ENCODE measurements around the gene LIPK.
"Not testable (repeated sequence)": the region's sequence is repeated elsewhere in the genome, so short reads cannot be mapped to it uniquely, and the experiment has no call there.

LIPK gene, protein sequence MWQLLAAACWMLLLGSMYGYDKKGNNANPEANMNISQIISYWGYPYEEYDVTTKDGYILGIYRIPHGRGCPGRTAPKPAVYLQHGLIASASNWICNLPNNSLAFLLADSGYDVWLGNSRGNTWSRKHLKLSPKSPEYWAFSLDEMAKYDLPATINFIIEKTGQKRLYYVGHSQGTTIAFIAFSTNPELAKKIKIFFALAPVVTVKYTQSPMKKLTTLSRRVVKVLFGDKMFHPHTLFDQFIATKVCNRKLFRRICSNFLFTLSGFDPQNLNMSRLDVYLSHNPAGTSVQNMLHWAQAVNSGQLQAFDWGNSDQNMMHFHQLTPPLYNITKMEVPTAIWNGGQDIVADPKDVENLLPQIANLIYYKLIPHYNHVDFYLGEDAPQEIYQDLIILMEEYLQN

DNA sequence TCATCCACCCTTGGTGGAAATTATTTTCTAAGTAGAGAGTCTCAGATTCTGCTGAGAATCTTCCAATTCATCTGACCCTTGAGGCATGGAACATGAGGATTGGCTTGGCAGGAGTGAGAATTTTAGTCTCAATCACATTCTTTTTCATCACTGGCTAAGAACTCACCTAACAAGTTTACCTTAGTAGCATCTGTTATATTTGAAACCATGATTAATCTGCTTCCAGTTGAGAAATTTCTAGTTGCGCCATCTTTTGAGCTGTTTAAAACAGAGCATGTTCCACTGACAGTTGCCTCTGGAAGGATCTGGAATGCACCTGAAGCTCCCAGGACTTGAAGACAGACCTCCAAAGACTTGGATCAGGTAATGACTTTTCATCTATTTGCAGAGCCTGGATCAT lies at the start of gene LIPK:
Gene LIPK, plus strand, starts transcription at position 292 of the 400 bp plus-strand sequence. CDS start 18,295 bp downstream, outside the sequence.
- no peak for DNase-seq (ENCODE audit: low spot score)
- TF ChIP-seq, protein P1, sequence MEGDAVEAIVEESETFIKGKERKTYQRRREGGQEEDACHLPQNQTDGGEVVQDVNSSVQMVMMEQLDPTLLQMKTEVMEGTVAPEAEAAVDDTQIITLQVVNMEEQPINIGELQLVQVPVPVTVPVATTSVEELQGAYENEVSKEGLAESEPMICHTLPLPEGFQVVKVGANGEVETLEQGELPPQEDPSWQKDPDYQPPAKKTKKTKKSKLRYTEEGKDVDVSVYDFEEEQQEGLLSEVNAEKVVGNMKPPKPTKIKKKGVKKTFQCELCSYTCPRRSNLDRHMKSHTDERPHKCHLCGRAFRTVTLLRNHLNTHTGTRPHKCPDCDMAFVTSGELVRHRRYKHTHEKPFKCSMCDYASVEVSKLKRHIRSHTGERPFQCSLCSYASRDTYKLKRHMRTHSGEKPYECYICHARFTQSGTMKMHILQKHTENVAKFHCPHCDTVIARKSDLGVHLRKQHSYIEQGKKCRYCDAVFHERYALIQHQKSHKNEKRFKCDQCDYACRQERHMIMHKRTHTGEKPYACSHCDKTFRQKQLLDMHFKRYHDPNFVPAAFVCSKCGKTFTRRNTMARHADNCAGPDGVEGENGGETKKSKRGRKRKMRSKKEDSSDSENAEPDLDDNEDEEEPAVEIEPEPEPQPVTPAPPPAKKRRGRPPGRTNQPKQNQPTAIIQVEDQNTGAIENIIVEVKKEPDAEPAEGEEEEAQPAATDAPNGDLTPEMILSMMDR (IDR thresholded peaks at IDR 0.05; ENCODE audit: extremely low read depth, missing control alignments), result no peak

DNA sequence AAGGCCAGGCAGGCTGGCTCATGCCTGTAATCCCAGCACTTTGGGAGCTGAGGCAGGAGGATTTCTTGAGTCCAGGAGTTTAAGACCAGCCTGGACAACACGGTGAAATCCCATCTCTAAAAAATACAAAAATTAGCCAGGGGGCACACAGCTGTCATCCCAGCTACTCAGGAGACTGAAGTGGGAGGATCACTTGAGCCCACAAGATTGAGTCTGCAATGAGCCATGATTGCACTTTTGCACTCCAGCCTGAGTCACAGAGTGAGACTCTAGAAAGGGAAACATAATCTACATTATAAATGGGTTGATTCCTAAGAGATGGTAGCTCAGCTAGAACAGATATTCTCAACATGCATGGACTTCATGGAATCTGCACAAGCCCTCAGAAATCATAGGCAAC lies 48.1 kb upstream of the LIPK start:
- TF ChIP-seq, protein P1 (IDR thresholded peaks at IDR 0.05; ENCODE audit: extremely low read depth, missing control alignments), result no peak
- no peak for DNase-seq (ENCODE audit: low spot score)

DNA sequence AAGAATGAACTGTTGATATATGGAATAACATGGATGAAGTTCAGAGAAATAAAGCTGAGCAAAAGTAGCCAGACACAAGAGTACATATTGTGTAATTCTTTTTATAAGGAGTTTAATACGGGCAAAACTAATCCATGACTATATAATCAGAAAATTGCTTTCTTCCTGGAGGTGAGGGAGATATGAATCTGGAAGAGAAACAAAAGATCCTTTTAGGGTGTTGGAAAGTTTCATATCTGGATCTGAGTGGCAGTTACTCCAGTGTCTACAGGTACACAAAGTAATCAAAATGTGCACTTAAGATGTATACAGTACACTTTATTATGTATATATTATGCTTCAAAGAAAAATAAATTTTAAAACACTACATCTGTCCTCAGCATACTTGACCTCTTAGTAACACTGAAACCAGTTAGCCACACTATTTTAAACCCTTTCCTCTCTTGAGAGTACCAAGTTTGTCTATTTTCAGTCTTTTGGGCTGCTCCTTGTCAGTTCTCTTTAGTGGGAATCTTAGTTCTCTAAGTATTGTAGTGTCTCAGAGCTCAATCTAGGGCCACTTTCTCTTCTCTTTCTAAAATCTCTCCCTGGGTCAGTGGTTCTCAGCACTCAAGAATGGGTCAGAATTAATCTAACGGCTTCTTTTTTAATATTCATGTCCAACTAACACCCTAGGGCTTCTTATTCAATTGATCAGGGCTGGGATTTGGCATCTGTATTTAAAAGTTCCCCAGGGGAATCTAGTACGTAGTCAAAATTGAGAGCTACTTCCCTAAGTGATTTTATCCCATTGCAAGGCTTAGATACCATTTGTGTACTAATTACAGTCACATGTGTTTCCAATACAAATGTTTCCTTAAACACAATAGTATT lies 46.1 kb upstream of the LIPK start:
- DNase-seq (ENCODE audit: low spot score), result no peak
- TF ChIP-seq, protein P1 (IDR thresholded peaks at IDR 0.05; ENCODE audit: extremely low read depth, missing control alignments), result no peak

DNA sequence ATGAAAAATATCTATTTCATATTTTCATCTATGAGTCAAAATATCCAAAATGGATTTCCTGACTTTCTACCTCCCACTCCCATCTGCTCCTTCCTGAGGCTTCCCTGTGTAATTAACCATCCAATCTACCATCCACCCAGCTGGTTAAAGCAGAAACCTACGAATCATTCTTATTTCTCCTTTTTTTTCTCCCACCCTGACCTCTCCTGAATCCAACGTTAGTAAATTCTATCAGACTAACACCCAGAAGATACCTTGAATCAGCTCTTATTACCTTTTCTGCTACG lies 45.5 kb upstream of the LIPK start:
- no peak for DNase-seq (ENCODE audit: low spot score)
- TF ChIP-seq, protein P1 (IDR thresholded peaks at IDR 0.05; ENCODE audit: extremely low read depth, missing control alignments), result no peak

DNA sequence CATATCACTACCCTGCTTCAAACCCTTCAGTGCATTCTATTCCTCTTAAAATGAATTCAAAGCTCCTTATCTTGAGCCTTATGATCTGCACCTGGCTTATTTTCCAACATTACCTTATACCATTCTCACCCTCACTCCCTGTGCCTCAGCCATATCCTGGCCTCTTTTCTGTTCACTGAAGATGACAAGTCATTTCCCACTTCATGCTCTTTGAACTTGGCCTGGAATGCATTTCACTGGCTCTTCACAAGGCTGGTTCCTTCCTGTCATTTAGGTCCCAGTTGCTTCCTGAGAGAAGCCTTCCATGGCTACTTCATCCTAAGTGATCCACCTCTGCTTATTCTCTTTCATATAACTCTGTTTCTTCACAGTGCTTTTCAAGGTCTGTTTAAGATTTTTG lies 45.0 kb upstream of the LIPK start:
- no peak for DNase-seq (ENCODE audit: low spot score)
- TF ChIP-seq, protein P1 (IDR thresholded peaks at IDR 0.05; ENCODE audit: extremely low read depth, missing control alignments), result no peak

DNA sequence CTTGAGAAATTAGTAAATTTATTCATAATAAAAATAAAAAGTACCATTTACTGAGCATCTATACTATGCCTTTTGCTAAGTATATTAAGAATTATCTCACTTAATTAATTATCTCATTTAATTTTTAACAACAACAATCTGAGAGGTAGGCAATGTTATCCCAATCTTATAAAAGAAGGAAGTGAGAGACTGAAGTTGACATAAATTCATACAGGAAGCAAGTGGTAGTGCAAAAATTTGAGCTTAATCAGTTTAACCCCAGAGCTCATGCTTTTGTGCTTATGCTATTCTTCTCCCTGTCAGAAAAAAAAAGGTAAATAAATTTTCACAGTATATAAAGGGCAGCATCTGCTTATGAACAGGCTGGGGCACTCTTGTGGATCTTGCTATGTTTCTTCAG lies 44.5 kb upstream of the LIPK start:
- no peak for DNase-seq (ENCODE audit: low spot score)
- TF ChIP-seq, protein P1 (IDR thresholded peaks at IDR 0.05; ENCODE audit: extremely low read depth, missing control alignments), result no peak

DNA sequence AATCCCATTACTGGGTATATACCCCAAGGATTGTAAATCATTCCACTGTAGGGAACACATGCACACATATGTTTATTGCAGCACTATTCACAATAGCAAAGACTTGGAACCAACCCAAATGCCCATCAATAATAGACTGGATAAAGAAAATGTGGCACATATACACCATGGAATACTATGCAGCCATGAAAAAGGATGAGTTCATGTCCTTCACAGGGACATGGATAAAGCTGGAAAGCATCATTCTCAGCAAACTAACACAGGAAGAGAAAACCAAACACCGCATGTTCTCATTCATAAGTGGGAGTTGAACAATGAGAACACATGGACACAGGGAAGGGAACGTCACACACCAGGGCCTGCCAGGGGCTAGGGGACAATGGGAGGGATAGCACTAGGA lies 42.9 kb upstream of the LIPK start:
- DNase-seq (ENCODE audit: low spot score), result not testable (repeated sequence)

Measured in GM20000 (cell line).